HG03135 (cell line): ENCODE data around the gene KCNC1.

ENCODE experiments used
- ATAC-seq: cut with Tn5 transposase; IDR thresholded peaks from one replicate; pipeline ENCODE4 v1.9.1; 2021; ENCODE audit warnings: mild to moderate bottlenecking, moderate library complexity; ENCODE audit not compliant: unreplicated experiment

Gene KCNC1

DNA sequence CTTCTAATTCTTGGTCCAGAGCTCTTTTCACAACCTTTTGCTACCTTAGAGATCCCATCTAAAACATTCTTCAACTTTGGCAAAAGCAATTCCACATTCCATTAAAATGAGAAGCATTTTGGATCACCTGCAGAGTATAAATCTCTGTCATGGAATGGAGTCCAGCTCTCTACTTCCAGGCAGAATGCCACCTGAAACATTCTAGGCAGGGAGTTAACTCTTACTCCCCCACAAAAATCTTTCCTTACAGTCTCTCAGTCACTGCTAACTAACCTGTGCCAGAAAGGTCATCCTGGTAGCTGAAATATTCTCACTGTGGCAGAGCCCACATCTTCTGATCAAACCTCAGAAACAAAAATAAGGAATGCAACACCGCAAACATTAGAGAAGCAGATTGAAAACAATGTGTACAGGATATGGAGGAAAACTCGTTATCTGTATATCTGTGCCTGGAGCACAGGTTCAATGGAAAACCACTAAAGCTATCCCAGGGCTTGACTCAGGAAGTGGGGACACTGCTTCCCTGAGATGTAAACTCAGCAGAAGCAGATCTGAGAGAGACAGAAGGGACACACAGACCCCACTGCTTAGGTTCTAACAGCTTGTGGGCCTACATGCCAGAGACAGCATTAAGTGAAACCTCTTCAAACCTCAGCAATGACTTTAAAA lies 78.9 kb downstream of the KCNC1 start:
- ATAC-seq, result no peak

DNA sequence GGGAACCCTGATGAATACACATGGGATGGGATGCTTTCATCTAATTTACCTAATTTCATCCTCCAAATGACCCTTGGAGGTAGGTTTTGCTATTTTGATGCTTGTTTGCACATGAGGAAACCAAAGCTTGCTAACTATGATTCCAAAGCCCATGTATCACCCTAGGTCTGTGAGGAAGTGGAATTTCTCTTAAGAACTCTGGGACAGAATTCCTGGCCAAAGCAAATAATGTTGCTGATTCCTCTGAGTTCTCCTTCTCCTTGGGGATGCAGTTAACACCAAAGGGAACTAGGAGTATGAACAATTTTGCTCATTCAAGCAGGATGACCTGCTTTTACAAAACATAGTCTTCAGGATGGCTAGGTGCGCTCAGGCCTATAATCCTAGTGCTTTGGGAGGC lies 80.0 kb downstream of the KCNC1 start:
- ATAC-seq, result no peak

DNA sequence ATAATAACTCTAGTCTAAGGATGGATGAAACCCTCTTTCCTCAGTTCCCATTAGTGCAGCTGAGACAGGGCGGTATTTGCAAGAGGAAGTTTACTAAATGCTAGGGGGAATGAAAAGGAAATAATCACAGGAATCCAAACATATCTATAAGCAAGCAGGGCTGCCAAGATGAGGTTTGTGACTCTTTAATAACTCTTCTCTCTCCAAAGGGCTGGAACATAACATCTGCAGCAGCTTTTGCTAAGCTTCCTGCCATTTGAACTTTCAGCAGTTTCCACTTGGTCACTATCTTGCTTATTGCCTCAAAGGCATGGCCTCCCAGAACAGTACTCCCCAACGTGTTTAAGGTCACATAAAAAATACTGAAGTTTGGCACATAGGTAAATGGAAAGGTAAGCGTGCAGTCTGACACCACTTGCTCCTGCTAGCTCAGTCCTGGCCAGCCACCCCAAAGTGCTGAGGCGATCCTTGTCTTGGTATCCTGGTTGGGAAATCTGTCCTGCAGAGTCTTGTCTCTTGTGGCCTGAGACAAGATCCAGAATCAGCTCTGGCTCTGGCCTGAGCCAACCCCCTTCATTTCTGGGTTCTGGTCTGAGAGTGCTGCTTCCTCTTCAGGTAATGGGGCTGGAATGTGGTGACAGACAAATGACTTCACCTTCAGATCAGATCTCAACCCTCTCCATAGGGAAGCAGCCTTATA lies 81.8 kb downstream of the KCNC1 start:
- no peak for ATAC-seq

DNA sequence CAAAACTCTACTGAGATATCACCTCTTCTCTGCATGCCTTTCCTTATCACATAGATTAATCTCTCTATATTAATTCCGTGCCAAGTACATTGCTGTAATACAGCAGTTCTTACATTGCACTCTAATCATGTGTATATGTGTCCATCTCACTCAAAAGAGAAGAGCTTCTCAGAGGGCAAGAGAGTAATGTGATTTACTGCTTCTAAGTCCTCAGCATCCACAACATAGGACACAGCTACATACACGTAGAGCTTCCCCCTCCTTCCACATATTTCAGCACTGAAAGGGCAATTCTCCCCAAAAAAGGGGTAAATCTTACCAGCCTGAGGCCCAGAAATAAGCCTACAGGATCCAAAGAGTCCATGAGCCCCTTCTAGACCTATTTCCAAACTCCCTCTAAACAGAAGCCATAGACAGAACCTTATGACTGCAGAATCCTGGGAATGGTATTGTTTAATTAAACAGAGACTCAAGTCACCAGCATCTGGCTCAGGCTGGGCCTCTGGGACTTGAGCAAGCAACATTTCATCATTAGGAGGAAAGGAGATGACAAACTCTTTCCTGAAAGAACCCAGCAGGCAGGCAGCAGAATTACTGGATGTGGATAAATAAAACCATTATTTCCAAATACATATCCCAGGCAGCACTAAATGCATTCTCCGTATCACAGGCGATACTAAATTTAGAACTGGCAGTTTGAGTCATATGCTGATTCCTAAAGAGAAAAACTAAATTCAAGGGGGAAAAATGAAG lies 87.2 kb downstream of the KCNC1 start:
- no peak for ATAC-seq

DNA sequence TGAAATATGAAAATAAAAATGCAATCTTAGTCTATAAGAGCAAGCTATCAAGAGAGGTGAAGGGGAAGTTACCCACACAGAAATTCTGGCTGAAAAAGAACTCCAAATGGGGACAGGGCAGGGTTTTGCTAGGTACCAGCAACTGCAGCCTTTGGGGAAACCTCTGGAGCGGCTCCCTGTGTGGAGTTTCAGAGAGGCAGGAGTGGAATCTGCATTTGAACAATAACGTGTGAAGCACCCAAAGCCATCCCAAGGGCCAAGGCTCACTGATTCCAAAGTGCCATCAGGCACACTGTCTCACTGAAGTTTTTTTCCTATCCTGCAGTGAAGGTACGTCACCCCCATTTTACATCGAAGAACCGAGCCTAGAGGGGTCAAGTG lies 87.8 kb downstream of the KCNC1 start:
- ATAC-seq, result no peak

DNA sequence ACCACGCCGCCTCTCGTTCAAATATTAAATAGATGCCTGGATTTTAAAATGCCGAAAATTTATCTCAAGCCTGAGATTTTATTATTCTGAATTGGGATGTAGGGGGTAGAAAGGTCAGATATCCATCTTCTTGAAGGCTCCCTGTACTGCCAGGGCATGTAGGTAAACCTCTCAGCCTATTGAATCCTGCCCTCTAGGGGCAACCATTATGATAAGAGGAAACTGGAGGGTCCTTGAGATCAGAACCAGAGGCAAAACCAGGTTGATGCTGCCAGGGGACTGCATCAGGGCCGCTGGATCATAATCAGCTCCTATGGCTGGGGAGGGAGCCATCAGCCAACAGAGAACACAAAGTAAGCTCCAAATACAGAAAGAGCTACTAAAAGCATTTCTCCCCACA lies 92.4 kb downstream of the KCNC1 start:
- ATAC-seq, result no peak

DNA sequence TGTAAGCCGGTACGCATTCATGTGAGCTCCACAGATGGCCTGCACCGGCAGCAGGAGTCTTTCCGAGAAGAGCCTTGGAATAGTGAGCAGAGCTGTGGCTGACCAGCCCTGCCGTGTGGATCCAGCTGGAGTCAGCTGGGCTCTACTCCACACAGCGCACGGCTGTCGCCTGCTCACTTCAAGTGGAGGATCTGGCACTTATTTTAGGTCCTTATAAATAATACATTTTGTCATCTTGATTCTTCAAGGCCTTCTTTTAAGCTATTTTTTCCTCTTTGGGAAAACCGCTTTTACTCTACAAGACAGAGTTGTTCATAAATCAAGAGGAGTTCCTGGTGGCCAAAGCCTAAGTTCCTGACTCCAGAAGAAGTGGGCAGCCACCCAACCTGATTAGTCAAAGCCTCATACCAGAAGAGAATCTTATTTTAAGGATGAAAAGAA lies 93.8 kb downstream of the KCNC1 start:
- no peak for ATAC-seq

DNA sequence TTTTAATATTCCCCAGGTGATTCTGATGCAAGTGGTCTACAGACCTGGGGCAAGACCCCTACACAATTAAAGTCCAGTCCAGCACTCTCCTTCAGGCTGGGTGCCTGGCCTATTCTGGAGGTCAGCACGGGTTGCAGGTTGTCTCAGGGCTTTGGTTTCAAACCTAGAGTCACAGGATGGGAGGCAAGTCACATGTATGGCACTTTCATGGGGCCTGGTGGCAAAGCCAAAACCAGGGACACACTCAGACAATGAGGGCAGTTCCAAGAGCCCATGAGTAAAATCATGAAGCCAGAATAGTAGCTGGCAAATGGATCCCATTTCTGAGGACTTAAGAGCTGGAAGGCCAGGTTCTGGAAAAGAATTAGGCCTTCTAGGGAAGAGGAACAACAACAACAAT lies 96.6 kb downstream of the KCNC1 start:
- no peak for ATAC-seq

DNA sequence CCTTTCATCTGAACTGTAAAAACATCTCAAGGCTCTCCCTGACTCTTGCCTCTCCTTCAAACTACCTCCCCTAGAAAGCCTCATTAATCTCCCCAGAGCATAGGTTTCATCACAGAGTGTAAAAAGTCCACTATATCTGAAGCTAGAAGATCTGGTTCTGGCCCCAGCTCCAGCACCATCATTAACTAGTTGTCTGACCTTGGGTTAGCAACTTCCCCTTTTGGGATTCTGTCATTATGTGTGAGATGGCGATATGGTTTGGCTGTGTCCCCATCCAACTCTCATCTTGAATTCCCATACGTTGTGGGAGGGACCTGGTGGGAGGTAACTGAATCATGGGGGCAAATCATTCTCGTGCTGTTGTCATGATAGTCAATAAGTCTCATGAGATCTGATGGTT lies 97.3 kb downstream of the KCNC1 start:
- ATAC-seq, result no peak
